ENCODE results near the gene OR7G3.

OR7G3 gene

DNA sequence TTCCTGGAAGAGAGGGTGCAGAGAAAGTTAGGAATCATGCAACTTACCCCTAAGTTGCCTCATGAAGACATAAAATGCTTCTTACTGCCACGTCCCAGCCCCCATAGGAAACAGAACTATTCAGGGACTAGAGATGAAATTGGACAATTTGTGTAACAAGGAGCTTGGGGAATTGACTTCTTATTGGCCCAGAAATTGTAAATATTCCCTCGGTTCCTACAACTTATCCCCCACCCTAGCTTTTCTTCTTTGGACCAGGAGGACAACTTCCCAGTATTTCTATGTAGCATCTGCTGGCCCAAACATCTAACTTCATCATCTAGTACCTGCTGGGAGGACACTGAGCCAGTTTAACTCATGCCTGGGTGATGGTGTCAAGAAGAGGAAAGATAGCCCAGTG is 40.0 kb downstream of the OR7G3 start, which contains the start of gene OR1M1:
Gene OR1M1 (plus strand): TSS at position 301 of the 400 bp plus-strand sequence. CDS start 6,184 bp downstream, outside the sequence.
- DNase-seq: no peak

DNA sequence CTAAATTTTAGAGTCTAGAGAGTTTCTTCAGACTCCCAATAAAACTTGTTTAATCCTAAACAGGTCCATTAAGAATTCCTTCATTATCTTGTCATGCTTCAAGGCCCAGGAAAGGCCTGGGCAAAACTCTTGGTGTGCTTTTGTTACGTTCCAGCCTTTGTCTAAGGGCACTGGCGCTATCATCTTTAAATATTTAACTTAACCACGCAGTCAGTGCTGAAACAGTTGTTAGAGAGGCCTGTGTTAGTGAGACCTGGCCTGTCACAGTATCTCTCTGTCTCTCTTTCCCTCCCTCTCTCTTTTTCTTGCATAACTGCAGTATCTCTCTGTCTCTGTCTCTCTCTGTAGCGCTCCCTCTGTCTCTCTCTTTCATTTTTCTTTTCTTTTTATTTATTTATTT is 48.1 kb downstream of the OR7G3 start:
- no peak for DNase-seq

- DNase-seq: no peak
Measured at GRCh38 chr19:9076901-9077300, 49.8 kb downstream of the OR7G3 start.
